GM21737 (cell line): ENCODE data around the gene TMEM207.

Experiments
- ATAC-seq: cut with Tn5 transposase; IDR thresholded peaks from one replicate; pipeline ENCODE4 v1.9.1; 2021; ENCODE audit warnings: mild to moderate bottlenecking, moderate library complexity; ENCODE audit not compliant: unreplicated experiment

Gene TMEM207

GRCh38 chr3:190444576-190445145 is 5.0 kb downstream of the TMEM207 start:
- no peak for ATAC-seq

- no peak for ATAC-seq
These were observed 5.7 kb downstream of the TMEM207 start for GRCh38 chr3:190444006-190444405.

- no peak for ATAC-seq
These were observed 6.4 kb downstream of the TMEM207 start for GRCh38 chr3:190443257-190443656.

- no peak for ATAC-seq
These were observed 7.5 kb downstream of the TMEM207 start for GRCh38 chr3:190442240-190442639.

GRCh38 chr3:190436331-190436730 is 13.4 kb downstream of the TMEM207 start:
- ATAC-seq: no peak

GRCh38 chr3:190435618-190436017 is 14.1 kb downstream of the TMEM207 start:
- no peak for ATAC-seq

- no peak for ATAC-seq
These were observed 16.1 kb downstream of the TMEM207 start for GRCh38 chr3:190433626-190434025.

GRCh38 chr3:190432216-190432615 is 17.5 kb downstream of the TMEM207 start:
- no peak for ATAC-seq

GRCh38 chr3:190430906-190431305 is 18.8 kb downstream of the TMEM207 start:
- no peak for ATAC-seq

GRCh38 chr3:190429681-190430080 is 20.0 kb downstream of the TMEM207 start:
- ATAC-seq: no peak

- no peak for ATAC-seq
These were observed 22.7 kb downstream of the TMEM207 start for GRCh38 chr3:190426806-190427507.

- no peak for ATAC-seq
These were observed 23.9 kb downstream of the TMEM207 start for GRCh38 chr3:190425833-190426232.

- ATAC-seq: peak; percentile 57
These were observed 24.9 kb downstream of the TMEM207 start for GRCh38 chr3:190424478-190425439.

- no peak for ATAC-seq
These were observed 25.6 kb downstream of the TMEM207 start for GRCh38 chr3:190424108-190424477.

GRCh38 chr3:190414297-190414696 is 35.4 kb downstream of the TMEM207 start:
- no peak for ATAC-seq

- no peak for ATAC-seq
These were observed 45.0 kb downstream of the TMEM207 start for GRCh38 chr3:190404715-190405114.

- ATAC-seq: no peak
These were observed 47.7 kb downstream of the TMEM207 start for GRCh38 chr3:190401963-190402362.

GRCh38 chr3:190399677-190400076 is 50.0 kb downstream of the TMEM207 start:
- no peak for ATAC-seq

GRCh38 chr3:190397889-190398288 is 51.8 kb downstream of the TMEM207 start:
- ATAC-seq: no peak

- no peak for ATAC-seq
These were observed 53.7 kb downstream of the TMEM207 start for GRCh38 chr3:190396001-190396400.

GRCh38 chr3:190388703-190389102 is 61.0 kb downstream of the TMEM207 start:
- no peak for ATAC-seq
